ENCODE data around the gene CLMN.
"Not testable (repeated sequence)": the region's sequence is repeated elsewhere in the genome, so short reads cannot be mapped to it uniquely, and the experiment has no call there.

Gene CLMN

DNA sequence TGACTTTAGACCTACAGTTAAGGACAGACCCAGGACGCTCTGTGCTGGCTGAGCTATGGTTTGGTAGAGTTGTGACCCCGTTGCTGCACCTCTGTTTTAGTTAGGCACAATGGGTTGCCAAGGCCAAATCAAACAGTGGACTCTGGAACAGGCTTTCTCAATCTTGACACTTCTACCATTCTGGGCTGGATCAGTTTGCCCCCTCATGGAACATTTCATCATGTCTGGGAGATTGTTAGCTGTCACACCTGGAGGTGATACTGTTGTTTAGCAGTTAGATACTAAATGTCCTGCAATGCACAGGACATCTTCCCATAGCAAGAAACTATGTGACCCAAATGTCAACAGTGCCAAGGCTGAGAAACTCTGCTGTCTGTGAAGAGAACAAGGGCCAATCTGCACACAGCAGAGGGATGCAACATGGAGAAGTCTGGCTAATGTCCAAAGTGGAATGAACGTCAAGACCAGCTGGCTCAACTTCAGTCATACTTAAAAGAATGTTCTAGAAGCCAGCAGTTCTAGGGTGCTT is 96.8 kb downstream of the CLMN start:
- DNase-seq (ENCODE audit: low read depth in 2 of 2, low spot score in 1 of 2), result no peak

DNA sequence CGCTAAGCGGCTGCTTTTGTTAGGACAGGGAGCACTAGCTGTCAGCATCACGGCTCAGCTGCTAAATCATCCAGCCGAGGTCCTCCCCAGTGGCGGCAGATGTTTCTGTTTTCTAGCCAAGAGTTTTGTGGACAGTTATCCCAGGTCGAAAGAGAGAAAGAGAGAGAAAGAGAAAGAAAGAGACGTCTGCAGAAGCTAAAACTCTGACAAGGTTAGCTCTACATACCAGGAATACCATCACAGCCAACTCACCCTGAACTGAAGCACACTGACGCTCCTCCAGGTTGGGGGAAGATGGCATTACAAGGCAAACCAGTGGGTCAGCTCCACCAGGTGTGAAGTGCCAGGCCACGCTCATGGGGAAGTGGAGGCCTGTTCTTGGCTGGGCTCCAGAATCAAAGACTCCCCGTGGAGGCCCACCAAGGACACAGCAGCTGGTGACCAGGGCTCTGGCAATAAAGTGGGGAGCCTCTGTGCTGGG is 97.5 kb downstream of the CLMN start:
- no peak for DNase-seq (ENCODE audit: low read depth in 2 of 2, low spot score in 1 of 2)

DNA sequence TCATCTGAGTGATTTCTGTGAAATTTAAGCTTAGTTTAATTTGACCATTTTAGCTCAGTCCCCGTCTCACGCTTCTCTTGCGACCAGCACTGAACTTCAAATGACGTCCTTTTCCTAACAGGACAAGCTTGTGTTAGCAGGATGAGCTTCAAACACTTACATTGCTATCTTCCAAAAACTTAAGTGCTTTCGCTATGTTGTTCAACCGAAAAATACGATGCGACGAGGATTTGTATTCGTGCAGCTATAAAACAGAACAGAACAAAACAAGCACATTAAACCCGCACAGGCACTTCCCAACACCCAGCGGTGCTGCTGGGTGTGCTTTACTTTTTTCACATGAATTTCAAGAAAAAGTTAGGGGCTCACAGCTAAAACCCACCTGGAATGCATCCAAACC is 98.2 kb downstream of the CLMN start:
- no peak for DNase-seq (ENCODE audit: low read depth in 2 of 2, low spot score in 1 of 2)

DNA sequence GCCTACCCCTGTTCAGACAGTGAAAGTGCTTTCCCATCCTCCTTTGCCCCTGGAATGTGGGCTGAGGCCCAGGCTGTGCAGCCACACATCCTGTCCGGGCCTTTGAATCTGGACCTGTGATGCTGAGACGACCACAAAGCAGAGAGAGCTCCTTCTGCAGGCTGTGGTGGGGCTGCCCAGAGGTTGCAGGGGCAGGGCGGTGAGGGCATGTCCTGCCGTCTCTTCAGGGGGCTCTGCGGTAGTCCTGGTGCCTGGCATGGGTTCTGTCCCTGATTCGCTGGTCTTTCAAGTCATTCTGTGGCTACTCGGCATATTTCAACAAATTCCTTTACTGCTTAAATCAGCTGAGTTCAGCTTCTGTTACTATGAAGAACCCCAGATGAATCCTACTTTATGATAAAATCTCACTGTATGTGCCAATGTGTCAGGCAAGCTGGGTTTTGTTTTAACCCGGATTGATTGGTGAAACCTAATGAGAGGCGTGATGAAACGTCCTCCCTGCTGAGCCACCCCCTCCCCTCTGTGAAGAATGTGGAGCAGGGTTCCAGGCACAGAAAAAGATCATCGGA is 99.0 kb downstream of the CLMN start:
- DNase-seq (ENCODE audit: low read depth in 2 of 2, low spot score in 1 of 2), result no peak

- DNase-seq (ENCODE audit: low read depth in 2 of 2, low spot score in 1 of 2), result no peak
Measured at GRCh38 chr14:95218472-95219193, 101.1 kb downstream of the CLMN start.

GRCh38 chr14:95218006-95218405 is 101.7 kb downstream of the CLMN start:
- no peak for DNase-seq (ENCODE audit: low read depth in 2 of 2, low spot score in 1 of 2)

DNA sequence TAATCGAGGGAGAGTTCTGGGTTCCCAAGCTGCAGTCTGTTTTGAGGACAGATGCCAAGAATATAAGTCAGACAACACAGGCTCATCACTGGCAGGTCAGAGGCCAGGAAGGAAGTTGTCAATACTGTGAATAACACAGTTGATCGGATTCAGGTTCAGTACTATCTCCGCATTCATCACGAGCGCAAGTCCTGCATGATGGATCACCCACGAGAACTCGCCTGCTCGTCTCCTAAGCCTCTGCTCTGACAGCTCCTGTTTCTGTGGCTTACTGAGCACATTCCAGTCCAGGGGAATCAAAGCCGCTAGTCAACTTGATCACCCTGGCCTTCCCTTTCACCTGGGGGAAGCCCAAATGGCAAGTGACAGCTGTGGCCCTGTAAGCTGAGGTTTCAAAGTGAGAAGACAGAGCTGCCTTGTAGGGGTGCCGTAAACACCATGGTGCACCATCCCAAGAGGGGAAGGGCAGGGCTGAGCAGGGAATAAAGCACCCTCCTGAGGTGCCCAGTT is 102.3 kb downstream of the CLMN start:
- no peak for DNase-seq (ENCODE audit: low read depth in 2 of 2, low spot score in 1 of 2)

DNA sequence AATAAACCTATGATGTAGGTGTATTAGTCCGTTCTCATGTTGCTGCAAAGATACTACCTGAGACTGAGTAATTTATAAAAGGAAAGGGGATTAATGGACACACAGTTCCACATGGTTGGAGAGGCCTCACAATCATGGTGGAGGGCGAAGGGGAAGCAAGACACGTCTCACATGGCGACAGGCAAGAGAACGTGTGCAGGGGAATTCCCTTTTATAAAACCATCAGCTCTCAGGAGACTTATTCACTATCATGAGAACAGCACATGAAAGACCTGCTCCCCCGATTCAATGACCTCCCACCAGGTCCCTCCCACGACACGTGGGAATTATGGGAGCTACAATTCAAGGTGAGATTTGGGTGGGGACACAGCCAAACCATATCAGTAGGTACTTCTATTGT is 103.7 kb downstream of the CLMN start:
- no peak for DNase-seq (ENCODE audit: low read depth in 2 of 2, low spot score in 1 of 2)

DNA sequence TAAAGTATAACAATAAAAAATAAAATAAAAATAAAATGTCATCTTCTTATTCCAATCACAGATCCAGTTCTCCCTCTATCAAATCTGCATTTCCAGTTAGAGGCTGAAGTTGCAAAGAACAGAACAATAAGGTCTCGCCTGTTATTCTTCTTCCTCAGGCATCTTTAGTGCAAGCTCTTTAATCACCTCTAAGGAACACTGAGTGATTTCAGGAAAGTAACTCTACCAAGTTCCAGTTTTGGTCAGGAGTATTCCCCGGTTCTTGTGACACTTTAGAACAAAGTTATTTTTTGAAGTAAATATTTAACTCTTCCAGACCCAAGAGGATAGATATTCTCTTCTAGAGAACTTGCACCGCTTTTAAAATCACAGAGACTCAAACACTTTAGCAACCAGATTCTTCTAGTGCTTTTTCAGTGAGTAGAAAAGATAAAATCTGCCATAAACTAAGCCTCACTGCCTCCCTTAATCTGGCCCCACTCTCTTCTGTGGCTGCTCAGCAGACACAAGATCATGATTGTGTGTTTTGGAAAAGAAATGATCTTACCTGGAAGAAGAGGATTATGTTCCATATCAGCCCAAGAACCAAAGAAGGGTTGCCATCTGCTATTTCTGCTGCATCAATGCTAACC is 104.5 kb downstream of the CLMN start:
- DNase-seq (ENCODE audit: low read depth in 2 of 2, low spot score in 1 of 2), result no peak

- DNase-seq (ENCODE audit: low read depth in 2 of 2, low spot score in 1 of 2), result no peak
Measured at GRCh38 chr14:95213774-95214173, 105.9 kb downstream of the CLMN start.

DNA sequence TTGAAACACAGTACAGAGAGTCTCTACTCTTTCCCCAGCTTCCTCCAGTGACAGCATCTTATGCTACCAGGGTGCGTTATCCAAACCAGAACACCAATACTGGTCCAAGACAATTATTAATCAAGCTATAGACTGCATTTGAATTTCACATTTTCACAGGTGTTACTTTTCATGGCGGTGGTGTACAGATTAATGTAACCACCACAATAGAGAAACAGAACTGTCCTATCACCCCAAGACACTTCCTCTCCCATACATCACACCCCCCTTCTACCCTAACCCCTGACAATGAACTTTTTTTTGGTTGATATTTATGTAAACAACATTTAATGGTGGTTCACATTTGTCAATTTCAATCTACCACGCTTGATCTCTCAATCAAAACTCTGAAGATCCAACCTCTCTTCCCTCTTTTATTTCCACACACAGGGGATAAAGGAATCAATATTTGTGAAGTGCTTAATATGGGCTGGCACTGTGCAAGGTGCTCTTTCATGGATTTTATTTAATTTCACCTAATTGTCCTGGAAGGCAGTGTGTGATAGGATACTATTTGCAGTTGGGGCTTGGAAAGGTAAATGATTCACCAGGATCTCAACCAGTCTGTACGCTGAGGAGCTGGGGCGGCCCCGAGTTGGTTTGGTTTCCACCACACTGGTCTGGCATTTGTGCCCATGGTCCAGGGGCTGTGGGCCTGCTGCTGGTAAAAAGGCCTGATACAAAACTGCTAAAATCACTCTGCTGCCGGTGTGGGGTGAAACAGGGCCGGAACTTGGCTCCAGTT is 107.8 kb downstream of the CLMN start:
- no peak for DNase-seq (ENCODE audit: low read depth in 2 of 2, low spot score in 1 of 2)

- DNase-seq (ENCODE audit: low read depth in 2 of 2, low spot score in 1 of 2), result no peak
Measured at GRCh38 chr14:95210699-95211098, 109.0 kb downstream of the CLMN start.

GRCh38 chr14:95208598-95208997 is 111.1 kb downstream of the CLMN start:
- DNase-seq (ENCODE audit: low read depth in 2 of 2, low spot score in 1 of 2), result no peak

DNA sequence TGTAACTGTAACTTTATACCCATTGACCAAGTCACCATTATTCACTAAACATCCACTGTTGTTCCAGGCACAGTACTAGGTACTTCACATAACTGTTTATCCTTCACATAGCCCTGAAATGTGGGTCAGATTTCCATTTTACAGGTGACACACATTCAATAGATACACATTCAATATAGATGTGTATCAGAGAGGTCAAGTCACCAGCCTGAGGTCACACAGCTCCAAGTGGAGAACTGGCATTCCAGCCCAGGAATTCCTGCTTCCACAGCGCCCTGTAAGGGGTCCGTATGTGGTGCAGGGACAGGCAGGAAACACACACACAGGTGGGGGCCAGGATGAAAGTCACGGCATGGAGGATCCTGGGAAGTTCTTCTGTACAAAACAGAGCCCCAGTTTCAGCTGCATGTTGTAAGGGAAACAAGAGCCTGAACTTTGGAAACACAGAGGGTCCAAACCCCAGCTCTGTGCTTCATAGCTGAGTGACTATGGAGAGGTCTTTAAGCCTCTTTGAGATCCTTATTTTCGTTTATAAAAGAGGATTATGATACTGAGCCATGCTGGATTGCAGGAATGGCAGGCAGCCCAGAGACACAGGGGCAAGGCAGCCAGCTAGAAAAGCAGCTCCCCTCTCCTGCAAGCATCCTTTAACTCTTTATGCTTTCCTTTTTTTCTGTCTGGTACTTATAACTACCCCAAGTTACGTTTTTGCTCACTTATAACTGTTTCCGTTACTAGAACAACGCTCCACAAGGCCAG is 112.1 kb downstream of the CLMN start:
- no peak for DNase-seq (ENCODE audit: low read depth in 2 of 2, low spot score in 1 of 2)

- DNase-seq (ENCODE audit: low read depth in 2 of 2, low spot score in 1 of 2), result no peak
Measured at GRCh38 chr14:95206534-95206933, 113.2 kb downstream of the CLMN start.

DNA sequence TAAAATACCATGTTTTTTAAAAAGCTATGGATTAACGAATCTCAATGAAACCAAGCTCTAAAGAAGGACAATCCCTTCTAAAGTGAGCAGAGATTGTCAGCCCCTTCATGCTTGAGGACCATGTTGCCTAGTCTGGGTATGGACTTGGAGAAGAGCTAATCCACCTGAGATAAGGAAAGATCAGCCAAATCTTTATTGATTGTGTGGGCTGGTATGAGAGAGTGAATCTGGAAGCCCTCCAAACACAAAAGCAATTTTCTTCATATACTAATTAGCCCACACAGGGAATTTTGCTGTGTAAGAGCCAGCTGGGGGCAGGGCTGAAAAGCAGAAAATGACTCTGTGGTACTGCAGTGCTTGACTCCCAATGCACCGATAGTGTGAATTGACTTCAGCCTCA is 115.0 kb downstream of the CLMN start:
- no peak for DNase-seq (ENCODE audit: low read depth in 2 of 2, low spot score in 1 of 2)

- DNase-seq (ENCODE audit: low read depth in 2 of 2, low spot score in 1 of 2), result not testable (repeated sequence)
Measured at GRCh38 chr14:95201745-95202144, 118.0 kb downstream of the CLMN start.

DNA sequence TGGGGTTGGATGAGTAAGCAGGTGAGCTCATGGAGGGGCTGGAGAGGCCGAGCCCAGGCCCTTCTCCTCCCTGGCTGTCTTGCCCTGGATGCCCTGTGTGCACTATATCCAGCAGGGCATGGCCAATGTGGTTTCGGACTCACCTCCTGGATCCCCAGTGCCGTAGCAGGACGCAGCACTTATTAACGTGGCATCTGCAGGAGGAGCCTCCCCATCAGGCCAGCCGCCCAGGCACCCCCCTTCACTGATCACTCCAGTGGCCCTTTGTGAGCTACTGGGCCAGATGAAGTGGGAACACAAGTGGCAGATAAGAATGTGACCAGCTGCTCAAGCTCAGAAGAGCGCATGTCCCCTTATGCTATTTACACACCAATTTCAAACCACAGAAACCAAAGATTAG is 119.3 kb downstream of the CLMN start:
- no peak for DNase-seq (ENCODE audit: low read depth in 2 of 2, low spot score in 1 of 2)

GRCh38 chr14:95199298-95199983 is 120.3 kb downstream of the CLMN start:
- no peak for DNase-seq (ENCODE audit: low read depth in 2 of 2, low spot score in 1 of 2)

GRCh38 chr14:95198320-95198719 is 121.4 kb downstream of the CLMN start:
- DNase-seq (ENCODE audit: low read depth in 2 of 2, low spot score in 1 of 2), result no peak

Measured in stimulated activated CD8-positive, alpha-beta memory T cell treated with anti-CD3 and anti-CD28 coated beads, Interleukin-4, amount 100 ng/mL, for 1 hour (primary cell).